HepG2 (cell line): ENCODE results near the gene PANK2. TPM values are rescaled to one million over a fixed set of nuclear protein-coding genes. Genes with fewer than 3 reads are reported as not detected.

Source experiments
- AKAP8 ChIP-seq: sonication (generic); formaldehyde crosslinking; IDR thresholded peaks from 2 replicates; pipeline ENCODE4 v1.5.1; 2020; ENCODE audit warnings: mild to moderate bottlenecking, missing genetic modification reagents
- ELK4 ChIP-seq: sonication (generic); formaldehyde crosslinking; IDR thresholded peaks from 2 replicates; pipeline ENCODE4 v1.9.0; 2021; ENCODE audit warnings: missing genetic modification reagents, borderline replicate concordance
- HNF1A ChIP-seq, 2 experiments: sonication (generic) in 1 of 2; formaldehyde crosslinking in 1 of 2; IDR thresholded peaks; 2 replicates each; pipeline versions ENCODE4 v1.4.0 to v1.6.1; 2016 to 2020; ENCODE audit warnings: borderline replicate concordance in 1 of 2, low read depth in 1 of 2, mild to moderate bottlenecking in 1 of 2, missing genetic modification reagents in 1 of 2
- JUNB ChIP-seq: sonication (generic); formaldehyde crosslinking; IDR thresholded peaks from 2 replicates; pipeline ENCODE4 v1.8.0; 2022; ENCODE audit warnings: missing genetic modification reagents, mild to moderate bottlenecking, borderline replicate concordance
- MLX ChIP-seq: IDR thresholded peaks from 2 replicates; pipeline ENCODE4 v1.6.1; 2016
- MNT ChIP-seq: fragments of 450-650 bp; IDR thresholded peaks from 2 replicates; pipeline ENCODE4 v1.6.1; 2016
- PAF1 ChIP-seq: IDR thresholded peaks from 2 replicates; pipeline ENCODE4 v1.6.1; 2016; ENCODE audit warnings: missing genetic modification reagents, missing compliant biosample characterization
- RBM22 ChIP-seq: fragments of 200-400 bp; formaldehyde crosslinking; optimal IDR thresholded peaks from 2 replicates; pipeline ENCODE3; 2017; ENCODE audit warnings: mild to moderate bottlenecking, low read length, moderate library complexity
- RFX5 ChIP-seq: IDR thresholded peaks from 2 replicates; pipeline ENCODE4 v1.6.1; 2011; ENCODE audit warnings: low read depth, low read length, improper control_type of control experiment
- SMARCE1 ChIP-seq: fragments of 450-650 bp; IDR thresholded peaks from 2 replicates; pipeline ENCODE4 v1.6.1; 2017; ENCODE audit warnings: borderline replicate concordance
- SNAPC2 ChIP-seq: sonication (generic); formaldehyde crosslinking; IDR thresholded peaks from 2 replicates; pipeline ENCODE4 v1.8.1; 2022; ENCODE audit warnings: mild to moderate bottlenecking, missing genetic modification reagents
- TIGD3 ChIP-seq: sonication (generic); formaldehyde crosslinking; IDR thresholded peaks from 2 replicates; pipeline ENCODE4 v1.5.1; 2020; ENCODE audit warnings: mild to moderate bottlenecking, missing genetic modification reagents, borderline replicate concordance
- TOPORS ChIP-seq: sonication (generic); formaldehyde crosslinking; IDR thresholded peaks from 2 replicates; pipeline ENCODE4 v1.8.0; 2023; ENCODE audit warnings: mild to moderate bottlenecking, missing genetic modification reagents
- ZNF549 ChIP-seq: sonication (generic); formaldehyde crosslinking; IDR thresholded peaks from 2 replicates; pipeline ENCODE4 v1.5.0; 2020; ENCODE audit warnings: missing genetic modification reagents
- ZNF660 ChIP-seq: sonication (generic); formaldehyde crosslinking; IDR thresholded peaks from 2 replicates; pipeline ENCODE4 v1.5.1; 2020; ENCODE audit warnings: mild to moderate bottlenecking, low read depth, missing genetic modification reagents, borderline replicate concordance
- ZNF674 ChIP-seq: sonication (generic); formaldehyde crosslinking; IDR thresholded peaks from 2 replicates; pipeline ENCODE4 v1.5.0; 2020; ENCODE audit warnings: low read depth, mild to moderate bottlenecking, missing genetic modification reagents
- polyA plus RNA-seq, 8 experiments: library from polyadenylated mRNA; depleted of rRNA in 3 of 8; stranded (reverse) in 7 of 8; unstranded in 1 of 8; fragments of >200 nt; fragmentation: Illumina TruSeq in 4 of 8; extraction: Trizol in 4 of 8; gene quantifications; 2 replicates each; pipeline versions ENCODE4 v1.2.1 to v1.2.3, GENCODE V29; 2011 to 2016; ENCODE audit warnings: low read depth in 4 of 8, missing spikeins in 1 of 8, mixed read lengths in 1 of 8; ENCODE audit not compliant: insufficient read depth in 1 of 8
- total RNA-seq, 5 experiments: library from RNA; depleted of rRNA; stranded (reverse); fragments of >200 nt; fragmentation: Illumina TruSeq; extraction: Trizol; gene quantifications; 2 replicates each; pipeline ENCODE4 v1.2.3, GENCODE V29; 2016; ENCODE audit warnings: low read depth in 1 of 5

Gene PANK2
- total and polyA plus RNA-seq, 2 of the 13 experiments (the other 11 are each of a cell fraction or from before 2014, with no cell fraction given), result 39.2 to 123 TPM

GRCh38 chr20:3930265-3931206 lies 41.3 kb downstream of the PANK2 start (continued):
- no peak for TF ChIP-seq HNF1A (IDR thresholded peaks at IDR 0.05; ENCODE audit: low read depth)
- TF ChIP-seq HNF1A (CRISPR knock-in tag; IDR thresholded peaks at IDR 0.05; ENCODE audit: borderline replicate concordance), result no peak
- peak; percentile 80 for TF ChIP-seq RBM22
- no peak for TF ChIP-seq SNAPC2 (CRISPR knock-in tag)
- no peak for TF ChIP-seq SMARCE1
- TF ChIP-seq TIGD3 (CRISPR knock-in tag), result no peak
- no peak for TF ChIP-seq JUNB
- no peak for TF ChIP-seq RFX5
- TF ChIP-seq ZNF674 (CRISPR knock-in tag), result no peak
- no peak for TF ChIP-seq ZNF660
- no peak for TF ChIP-seq ELK4 (CRISPR knock-in tag)
- peak; percentile 54 for TF ChIP-seq MNT
- TF ChIP-seq AKAP8 (CRISPR knock-in tag), result no peak
- TF ChIP-seq ZNF549 (CRISPR knock-in tag), result no peak
- TF ChIP-seq TOPORS, result no peak
- peak; percentile 93 for TF ChIP-seq PAF1 (CRISPR knock-in tag)
- TF ChIP-seq MLX (CRISPR knock-in tag), result no peak
